ENCODE results near the gene KDM5B.
"Not testable (repeated sequence)": the region's sequence is repeated elsewhere in the genome, so short reads cannot be mapped to it uniquely, and the experiment has no call there.

KDM5B gene

GRCh38 chr1:202745323-202745888, 62.8 kb downstream of the KDM5B start:
- Histone ChIP-seq H3K9ac (ENCODE audit: low read depth, low read length) (no peak overlapping the region), H3K4me1 (ENCODE audit: insufficient read depth, low read length) (no peaks in the 10 kb centered on the region), H3K79me2 (ENCODE audit: insufficient read depth, low read length) (no peaks in the 10 kb centered on the region), H2AFZ (ENCODE audit: low read depth, low read length) (no peak overlapping the region), H3K36me3 (ENCODE audit: insufficient read depth, low read length) (no peaks in the 10 kb centered on the region), H3K27ac (ENCODE audit: low read length) (no peak overlapping the region), H4K20me1 (ENCODE audit: insufficient read depth, low read length) (no peaks in the 10 kb centered on the region), H3K4me3 (ENCODE audit: low read depth in 1 of 2, low read length in 2 of 2) (no peak overlapping the region), H3K27me3 (ENCODE audit: insufficient read depth, low read length, poor library complexity) (peaks cover 3% of the 10 kb centered on the region), H3K9me3 (ENCODE audit: insufficient read depth, low read length, severe bottlenecking) (no peaks in the 10 kb centered on the region), H3K4me2 (ENCODE audit: insufficient read depth, low read length) (no peak overlapping the region)
- ATAC-seq (ENCODE audit: insufficient read depth, low read depth) (no peak), DNase-seq (no peak)
- TF ChIP-seq EZH2 (IDR thresholded peaks at IDR 0.05; ENCODE audit: borderline replicate concordance, low read depth, low read length, severe bottlenecking) (no peak), CTCF (IDR thresholded peaks at IDR 0.05; ENCODE audit: borderline replicate concordance, extremely low read depth, low read length, poor library complexity, severe bottlenecking) (no peak)

GRCh38 chr1:202744770-202745169, 63.5 kb downstream of the KDM5B start:
- ATAC-seq (ENCODE audit: insufficient read depth, low read depth); H3K36me3 ChIP-seq (ENCODE audit: insufficient read depth, low read length); H3K4me2 ChIP-seq (ENCODE audit: insufficient read depth, low read length); H3K4me3 ChIP-seq (ENCODE audit: low read depth in 1 of 2, low read length in 2 of 2); H3K79me2 ChIP-seq (ENCODE audit: insufficient read depth, low read length); H3K9me3 ChIP-seq (ENCODE audit: insufficient read depth, low read length, severe bottlenecking); H3K4me1 ChIP-seq (ENCODE audit: insufficient read depth, low read length); H3K27ac ChIP-seq (ENCODE audit: low read length); H3K9ac ChIP-seq (ENCODE audit: low read depth, low read length); DNase-seq; H3K27me3 ChIP-seq (ENCODE audit: insufficient read depth, low read length, poor library complexity); H4K20me1 ChIP-seq (ENCODE audit: insufficient read depth, low read length); H2AFZ ChIP-seq (ENCODE audit: low read depth, low read length): not testable (repeated sequence)

- peaks cover 3% of the 10 kb centered on the region for H3K27me3 ChIP-seq (ENCODE audit: insufficient read depth, low read length, poor library complexity)
- no peaks in the 10 kb centered on the region for H3K79me2 ChIP-seq (ENCODE audit: insufficient read depth, low read length)
- H3K27ac ChIP-seq (ENCODE audit: low read length) = no peak overlapping the region
- TF ChIP-seq EZH2 (IDR thresholded peaks at IDR 0.05; ENCODE audit: borderline replicate concordance, low read depth, low read length, severe bottlenecking) (no peak), CTCF (IDR thresholded peaks at IDR 0.05; ENCODE audit: borderline replicate concordance, extremely low read depth, low read length, poor library complexity, severe bottlenecking) (no peak)
- H3K4me1 ChIP-seq (ENCODE audit: insufficient read depth, low read length) = no peaks in the 10 kb centered on the region
- ATAC-seq (ENCODE audit: insufficient read depth, low read depth) = no peak
- H3K9me3 ChIP-seq (ENCODE audit: insufficient read depth, low read length, severe bottlenecking) = no peaks in the 10 kb centered on the region
- no peak overlapping the region for H3K4me2 ChIP-seq (ENCODE audit: insufficient read depth, low read length)
- H3K36me3 ChIP-seq (ENCODE audit: insufficient read depth, low read length) = no peaks in the 10 kb centered on the region
- DNase-seq = no peak
- no peak overlapping the region for H2AFZ ChIP-seq (ENCODE audit: low read depth, low read length)
- H4K20me1 ChIP-seq (ENCODE audit: insufficient read depth, low read length) = no peaks in the 10 kb centered on the region
- no peak overlapping the region for H3K4me3 ChIP-seq (ENCODE audit: low read depth in 1 of 2, low read length in 2 of 2)
- no peak overlapping the region for H3K9ac ChIP-seq (ENCODE audit: low read depth, low read length)
These were observed 65.7 kb downstream of the KDM5B start for GRCh38 chr1:202742496-202742895.

GRCh38 chr1:202733251-202733650, 75.0 kb downstream of the KDM5B start:
- TF ChIP-seq EZH2 (IDR thresholded peaks at IDR 0.05; ENCODE audit: borderline replicate concordance, low read depth, low read length, severe bottlenecking) (no peak), CTCF (IDR thresholded peaks at IDR 0.05; ENCODE audit: borderline replicate concordance, extremely low read depth, low read length, poor library complexity, severe bottlenecking) (no peak)
- ATAC-seq (ENCODE audit: insufficient read depth, low read depth) = no peak
- no peaks in the 10 kb centered on the region for H3K4me1 ChIP-seq (ENCODE audit: insufficient read depth, low read length)
- no peak overlapping the region for H3K9ac ChIP-seq (ENCODE audit: low read depth, low read length)
- no peaks in the 10 kb centered on the region for H3K36me3 ChIP-seq (ENCODE audit: insufficient read depth, low read length)
- no peak overlapping the region for H3K4me2 ChIP-seq (ENCODE audit: insufficient read depth, low read length)
- H3K79me2 ChIP-seq (ENCODE audit: insufficient read depth, low read length) = no peaks in the 10 kb centered on the region
- no peak overlapping the region for H3K4me3 ChIP-seq (ENCODE audit: low read depth in 1 of 2, low read length in 2 of 2)
- H3K27ac ChIP-seq (ENCODE audit: low read length) = no peak overlapping the region
- DNase-seq = no peak
- no peaks in the 10 kb centered on the region for H4K20me1 ChIP-seq (ENCODE audit: insufficient read depth, low read length)
- H3K27me3 ChIP-seq (ENCODE audit: insufficient read depth, low read length, poor library complexity) = peaks cover 18% of the 10 kb centered on the region
- H3K9me3 ChIP-seq (ENCODE audit: insufficient read depth, low read length, severe bottlenecking) = no peaks in the 10 kb centered on the region
- no peak overlapping the region for H2AFZ ChIP-seq (ENCODE audit: low read depth, low read length)
